Measurements from ENCODE around the gene HES6. TPM values are rescaled to one million over a fixed set of nuclear protein-coding genes. Genes with fewer than 3 reads are reported as not detected.

The HES6 gene
- total and polyA plus RNA-seq, 10 of the 15 experiments (the other 5 are each of a cell fraction or from before 2014, with no cell fraction given) = 0.11 to 1.7 (median 0.83) TPM

DNA sequence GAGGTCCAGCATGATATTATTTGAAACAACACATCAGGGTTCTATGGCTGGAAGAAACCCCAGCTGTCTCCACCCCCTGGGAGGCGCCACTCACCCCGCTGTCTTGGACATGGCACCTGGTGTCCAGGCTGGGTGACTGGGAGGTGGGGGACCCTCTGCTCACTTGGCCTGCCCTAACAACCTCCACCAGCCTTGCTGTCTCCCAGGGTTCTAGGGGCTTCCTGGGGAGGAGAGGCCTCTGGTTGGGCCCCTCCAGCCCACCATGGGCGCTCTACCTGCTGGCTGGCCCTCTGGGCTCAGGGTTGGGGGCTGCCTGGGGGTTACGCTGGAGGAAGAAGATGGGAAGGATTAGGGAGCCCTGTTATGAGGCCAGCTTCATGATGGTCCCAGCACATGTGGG is 32.3 kb upstream of the HES6 start:
- DNase-seq (ENCODE audit: low read depth, low spot score) = no peak
- Histone ChIP-seq H3K4me3 (no peak overlapping the region), H3K9ac (ENCODE audit: control insufficient read depth, insufficient read depth, low read length) (no peak overlapping the region), H3K9me3 (replicated peaks; ENCODE audit: control insufficient read depth, insufficient read depth, low read length) (no peaks in the 10 kb centered on the region), H3K27ac (ENCODE audit: control insufficient read depth, insufficient read depth) (no peak overlapping the region), H2AFZ (ENCODE audit: control insufficient read depth, low read depth, low read length) (no peak overlapping the region), H3K79me2 (ENCODE audit: control insufficient read depth, insufficient read depth, low read length) (no peaks in the 10 kb centered on the region), H3K4me1 (ENCODE audit: control insufficient read depth, insufficient read depth, low read length) (no peaks in the 10 kb centered on the region), H3K27me3 (replicated peaks in 1 of 2; ENCODE audit: control insufficient read depth in 2 of 2, insufficient read depth in 2 of 2, low read length in 1 of 2) (no peaks in the 10 kb centered on the region), H3K36me3 (ENCODE audit: control insufficient read depth in 2 of 2, insufficient read depth in 2 of 2, low read length in 1 of 2) (peaks cover 13 to 45% of the 10 kb centered on the region in 2 experiments), H4K20me1 (ENCODE audit: control insufficient read depth, insufficient read depth) (no peaks in the 10 kb centered on the region), H3K4me2 (ENCODE audit: control insufficient read depth, insufficient read depth) (no peak overlapping the region)
- POLR2A ChIA-PET = no interaction called here
- CTCF ChIA-PET = interaction anchor here (1.0 kb wide), 1 partner anchor 9 kb away, joined by 3 read pairs; no protein-coding TSS in a partner anchor
- RAD21 ChIA-PET (ENCODE audit: unreplicated experiment) = no interaction called here
- FAIRE-seq = no peak
- TF ChIP-seq, protein P1, sequence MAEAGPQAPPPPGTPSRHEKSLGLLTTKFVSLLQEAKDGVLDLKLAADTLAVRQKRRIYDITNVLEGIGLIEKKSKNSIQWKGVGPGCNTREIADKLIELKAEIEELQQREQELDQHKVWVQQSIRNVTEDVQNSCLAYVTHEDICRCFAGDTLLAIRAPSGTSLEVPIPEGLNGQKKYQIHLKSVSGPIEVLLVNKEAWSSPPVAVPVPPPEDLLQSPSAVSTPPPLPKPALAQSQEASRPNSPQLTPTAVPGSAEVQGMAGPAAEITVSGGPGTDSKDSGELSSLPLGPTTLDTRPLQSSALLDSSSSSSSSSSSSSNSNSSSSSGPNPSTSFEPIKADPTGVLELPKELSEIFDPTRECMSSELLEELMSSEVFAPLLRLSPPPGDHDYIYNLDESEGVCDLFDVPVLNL (IDR thresholded peaks at IDR 0.05; ENCODE audit: low read depth, low read length) = no peak
- TF ChIP-seq IRF4 (IDR thresholded peaks at IDR 0.05; ENCODE audit: low read depth, low read length) (no peak), CBX5 (IDR thresholded peaks at IDR 0.05; ENCODE audit: low read depth) (no peak), TCF7 (IDR thresholded peaks at IDR 0.05; ENCODE audit: borderline replicate concordance) (no peak), ZBED1 (IDR thresholded peaks at IDR 0.05; ENCODE audit: borderline replicate concordance) (no peak), BMI1 (IDR thresholded peaks at IDR 0.05; ENCODE audit: borderline replicate concordance) (no peak), FOXM1 (IDR thresholded peaks at IDR 0.05; ENCODE audit: low read depth, low read length) (no peak), IKZF2 (IDR thresholded peaks at IDR 0.05) (no peak), NFXL1 (IDR thresholded peaks at IDR 0.05; ENCODE audit: borderline replicate concordance) (no peak), NBN (IDR thresholded peaks at IDR 0.05) (no peak), RCOR1 (conservative IDR thresholded peaks at IDR 0.05; ENCODE audit: low read depth, low read length) (no peak), POLR2A (IDR thresholded peaks at IDR 0.05; ENCODE audit: low read depth, low read length) (no peak), CHD1 (IDR thresholded peaks at IDR 0.05; ENCODE audit: low read depth, low read length) (no peak), BHLHE40 (IDR thresholded peaks at IDR 0.05; ENCODE audit: borderline replicate concordance in 1 of 2, low read depth in 2 of 2, low read length in 1 of 2) (no peak), PAX5 (IDR thresholded peaks at IDR 0.05; ENCODE audit: borderline replicate concordance, low read depth, low read length) (no peak)
- TF ChIP-seq, protein P2, sequence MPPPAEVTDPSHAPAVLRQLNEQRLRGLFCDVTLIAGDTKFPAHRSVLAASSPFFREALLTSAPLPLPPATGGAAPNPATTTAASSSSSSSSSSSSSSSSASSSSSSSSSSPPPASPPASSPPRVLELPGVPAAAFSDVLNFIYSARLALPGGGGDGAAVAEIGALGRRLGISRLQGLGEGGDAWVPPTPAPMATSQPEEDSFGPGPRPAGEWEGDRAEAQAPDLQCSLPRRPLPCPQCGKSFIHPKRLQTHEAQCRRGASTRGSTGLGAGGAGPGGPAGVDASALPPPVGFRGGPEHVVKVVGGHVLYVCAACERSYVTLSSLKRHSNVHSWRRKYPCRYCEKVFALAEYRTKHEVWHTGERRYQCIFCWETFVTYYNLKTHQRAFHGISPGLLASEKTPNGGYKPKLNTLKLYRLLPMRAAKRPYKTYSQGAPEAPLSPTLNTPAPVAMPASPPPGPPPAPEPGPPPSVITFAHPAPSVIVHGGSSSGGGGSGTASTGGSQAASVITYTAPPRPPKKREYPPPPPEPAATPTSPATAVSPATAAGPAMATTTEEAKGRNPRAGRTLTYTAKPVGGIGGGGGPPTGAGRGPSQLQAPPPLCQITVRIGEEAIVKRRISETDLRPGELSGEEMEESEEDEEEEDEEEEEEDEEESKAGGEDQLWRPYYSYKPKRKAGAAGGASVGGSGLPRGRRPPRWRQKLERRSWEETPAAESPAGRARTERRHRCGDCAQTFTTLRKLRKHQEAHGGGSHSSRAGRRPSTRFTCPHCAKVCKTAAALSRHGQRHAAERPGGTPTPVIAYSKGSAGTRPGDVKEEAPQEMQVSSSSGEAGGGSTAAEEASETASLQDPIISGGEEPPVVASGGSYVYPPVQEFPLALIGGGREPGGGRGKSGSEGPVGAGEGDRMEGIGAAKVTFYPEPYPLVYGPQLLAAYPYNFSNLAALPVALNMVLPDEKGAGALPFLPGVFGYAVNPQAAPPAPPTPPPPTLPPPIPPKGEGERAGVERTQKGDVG (CRISPR knock-in tag; IDR thresholded peaks at IDR 0.05) = no peak
- TF ChIP-seq, protein P3, sequence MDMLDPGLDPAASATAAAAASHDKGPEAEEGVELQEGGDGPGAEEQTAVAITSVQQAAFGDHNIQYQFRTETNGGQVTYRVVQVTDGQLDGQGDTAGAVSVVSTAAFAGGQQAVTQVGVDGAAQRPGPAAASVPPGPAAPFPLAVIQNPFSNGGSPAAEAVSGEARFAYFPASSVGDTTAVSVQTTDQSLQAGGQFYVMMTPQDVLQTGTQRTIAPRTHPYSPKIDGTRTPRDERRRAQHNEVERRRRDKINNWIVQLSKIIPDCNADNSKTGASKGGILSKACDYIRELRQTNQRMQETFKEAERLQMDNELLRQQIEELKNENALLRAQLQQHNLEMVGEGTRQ (IDR thresholded peaks at IDR 0.05; ENCODE audit: borderline replicate concordance, low read depth, low read length) = no peak
- TF ChIP-seq, protein P4, sequence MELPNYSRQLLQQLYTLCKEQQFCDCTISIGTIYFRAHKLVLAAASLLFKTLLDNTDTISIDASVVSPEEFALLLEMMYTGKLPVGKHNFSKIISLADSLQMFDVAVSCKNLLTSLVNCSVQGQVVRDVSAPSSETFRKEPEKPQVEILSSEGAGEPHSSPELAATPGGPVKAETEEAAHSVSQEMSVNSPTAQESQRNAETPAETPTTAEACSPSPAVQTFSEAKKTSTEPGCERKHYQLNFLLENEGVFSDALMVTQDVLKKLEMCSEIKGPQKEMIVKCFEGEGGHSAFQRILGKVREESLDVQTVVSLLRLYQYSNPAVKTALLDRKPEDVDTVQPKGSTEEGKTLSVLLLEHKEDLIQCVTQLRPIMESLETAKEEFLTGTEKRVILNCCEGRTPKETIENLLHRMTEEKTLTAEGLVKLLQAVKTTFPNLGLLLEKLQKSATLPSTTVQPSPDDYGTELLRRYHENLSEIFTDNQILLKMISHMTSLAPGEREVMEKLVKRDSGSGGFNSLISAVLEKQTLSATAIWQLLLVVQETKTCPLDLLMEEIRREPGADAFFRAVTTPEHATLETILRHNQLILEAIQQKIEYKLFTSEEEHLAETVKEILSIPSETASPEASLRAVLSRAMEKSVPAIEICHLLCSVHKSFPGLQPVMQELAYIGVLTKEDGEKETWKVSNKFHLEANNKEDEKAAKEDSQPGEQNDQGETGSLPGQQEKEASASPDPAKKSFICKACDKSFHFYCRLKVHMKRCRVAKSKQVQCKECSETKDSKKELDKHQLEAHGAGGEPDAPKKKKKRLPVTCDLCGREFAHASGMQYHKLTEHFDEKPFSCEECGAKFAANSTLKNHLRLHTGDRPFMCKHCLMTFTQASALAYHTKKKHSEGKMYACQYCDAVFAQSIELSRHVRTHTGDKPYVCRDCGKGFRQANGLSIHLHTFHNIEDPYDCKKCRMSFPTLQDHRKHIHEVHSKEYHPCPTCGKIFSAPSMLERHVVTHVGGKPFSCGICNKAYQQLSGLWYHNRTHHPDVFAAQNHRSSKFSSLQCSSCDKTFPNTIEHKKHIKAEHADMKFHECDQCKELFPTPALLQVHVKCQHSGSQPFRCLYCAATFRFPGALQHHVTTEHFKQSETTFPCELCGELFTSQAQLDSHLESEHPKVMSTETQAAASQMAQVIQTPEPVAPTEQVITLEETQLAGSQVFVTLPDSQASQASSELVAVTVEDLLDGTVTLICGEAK (IDR thresholded peaks at IDR 0.05; ENCODE audit: borderline replicate concordance) = no peak
- ATAC-seq = no peak
- in situ Hi-C loops (cut with MboI) (no loop called here), intact Hi-C loops (cut with micrococcal nuclease; ENCODE audit: unreplicated experiment) (no loop called here)
- SMC1A ChIA-PET (ENCODE audit: uncharacterized antibody, unreplicated experiment) = no interaction called here
- no TSS peak for BruUV-seq (replicated peaks)
- WGBS (ENCODE audit: insufficient coverage, insufficient replicate concordance, low lambda C conversion rate, missing lambda C conversion rate) = 99% methylated on average over 4 of the region's 4 CpGs

Data from GM12878 (cell line).